ENCODE data around the gene TSPAN5.

DNA sequence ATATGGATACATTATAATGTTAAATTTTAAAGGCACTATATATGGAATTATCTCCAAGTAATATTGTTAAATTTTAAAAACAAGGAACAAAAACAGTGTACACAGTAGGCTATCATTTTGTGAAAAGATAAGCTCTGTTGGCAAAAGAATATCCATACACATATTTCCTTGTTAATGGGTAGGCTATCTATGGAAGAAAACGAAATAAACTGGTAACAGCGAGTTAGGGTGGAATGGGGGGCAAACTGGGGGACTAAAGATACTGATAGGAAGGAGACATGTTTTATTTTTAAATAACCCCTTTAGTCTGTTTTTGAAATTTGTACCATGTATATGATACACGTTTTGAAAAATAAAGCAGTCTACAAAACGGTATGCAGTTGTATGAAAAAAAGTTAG lies 3.6 kb upstream of the TSPAN5 start:
- TF ChIP-seq, protein P1, sequence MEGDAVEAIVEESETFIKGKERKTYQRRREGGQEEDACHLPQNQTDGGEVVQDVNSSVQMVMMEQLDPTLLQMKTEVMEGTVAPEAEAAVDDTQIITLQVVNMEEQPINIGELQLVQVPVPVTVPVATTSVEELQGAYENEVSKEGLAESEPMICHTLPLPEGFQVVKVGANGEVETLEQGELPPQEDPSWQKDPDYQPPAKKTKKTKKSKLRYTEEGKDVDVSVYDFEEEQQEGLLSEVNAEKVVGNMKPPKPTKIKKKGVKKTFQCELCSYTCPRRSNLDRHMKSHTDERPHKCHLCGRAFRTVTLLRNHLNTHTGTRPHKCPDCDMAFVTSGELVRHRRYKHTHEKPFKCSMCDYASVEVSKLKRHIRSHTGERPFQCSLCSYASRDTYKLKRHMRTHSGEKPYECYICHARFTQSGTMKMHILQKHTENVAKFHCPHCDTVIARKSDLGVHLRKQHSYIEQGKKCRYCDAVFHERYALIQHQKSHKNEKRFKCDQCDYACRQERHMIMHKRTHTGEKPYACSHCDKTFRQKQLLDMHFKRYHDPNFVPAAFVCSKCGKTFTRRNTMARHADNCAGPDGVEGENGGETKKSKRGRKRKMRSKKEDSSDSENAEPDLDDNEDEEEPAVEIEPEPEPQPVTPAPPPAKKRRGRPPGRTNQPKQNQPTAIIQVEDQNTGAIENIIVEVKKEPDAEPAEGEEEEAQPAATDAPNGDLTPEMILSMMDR (IDR thresholded peaks at IDR 0.05) = no peak
- TF ChIP-seq POLR2A (IDR thresholded peaks at IDR 0.05) (no peak), EP300 (IDR thresholded peaks at IDR 0.05) (no peak)

Data from stomach (tissue), 4 donors.